Measurements from ENCODE around the gene DNASE2B. TPM values are rescaled to one million over a fixed set of nuclear protein-coding genes. Genes with fewer than 3 reads are reported as not detected.

The DNASE2B gene
- total and polyA plus RNA-seq, 4 experiments from 2014 or later: not detected

DNA sequence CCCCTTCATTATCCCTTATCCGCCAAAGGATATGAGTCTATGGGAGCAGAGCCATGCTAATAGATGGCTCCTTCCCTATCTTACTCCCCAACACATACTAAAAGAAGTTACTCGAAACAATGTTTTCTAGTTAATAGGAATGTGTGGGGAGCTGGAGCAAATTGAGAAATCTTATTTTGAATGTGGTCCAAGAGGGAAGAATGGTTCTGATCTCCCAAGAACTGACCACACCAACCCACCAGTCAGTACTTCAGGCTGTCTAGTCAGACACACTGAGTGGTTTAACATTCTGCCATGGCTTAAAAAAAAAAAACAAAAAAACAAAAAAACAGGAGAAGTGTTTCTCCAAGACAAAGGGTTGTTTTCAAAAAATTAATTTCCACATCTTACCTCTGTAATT is 31.5 kb upstream of the DNASE2B start:
- POLR2A ChIA-PET (ENCODE audit: partially characterized antibody): no interaction called here
- peaks cover 0 to 6% (median 2%) of the 10 kb centered on the region in 4 donors for H3K4me1 Mint-ChIP-seq
- no peak overlapping the region for H3K4me3 Mint-ChIP-seq
- H3K9me3 Mint-ChIP-seq: peaks cover 0 to 3% (median 0%) of the 10 kb centered on the region in 8 donors
- no peaks in the 10 kb centered on the region for H3K9me3 ChIP-seq (ENCODE audit: control insufficient read depth in 1 of 2, low read length in 2 of 2)
- H3K27ac Mint-ChIP-seq: no peak overlapping the region
- H3K27me3 Mint-ChIP-seq: no peaks in the 10 kb centered on the region
- no peak for DNase-seq
- no peak overlapping the region for H3K4me3 ChIP-seq (ENCODE audit: low read length in 2 of 2)
- H3K36me3 Mint-ChIP-seq: no peaks in the 10 kb centered on the region
- H3K36me3 ChIP-seq (ENCODE audit: insufficient read depth, low read length): no peaks in the 10 kb centered on the region
- no peaks in the 10 kb centered on the region for H3K27me3 ChIP-seq (ENCODE audit: insufficient read depth, low read length)
- intact Hi-C loops (cut with micrococcal nuclease): no loop called here
- CTCF ChIA-PET (ENCODE audit: partially characterized antibody): no interaction called here
- no peaks in the 10 kb centered on the region for H3K4me1 ChIP-seq (ENCODE audit: insufficient read depth, low read length)
- H3K27ac ChIP-seq (ENCODE audit: low read depth, low read length): no peak overlapping the region

DNA sequence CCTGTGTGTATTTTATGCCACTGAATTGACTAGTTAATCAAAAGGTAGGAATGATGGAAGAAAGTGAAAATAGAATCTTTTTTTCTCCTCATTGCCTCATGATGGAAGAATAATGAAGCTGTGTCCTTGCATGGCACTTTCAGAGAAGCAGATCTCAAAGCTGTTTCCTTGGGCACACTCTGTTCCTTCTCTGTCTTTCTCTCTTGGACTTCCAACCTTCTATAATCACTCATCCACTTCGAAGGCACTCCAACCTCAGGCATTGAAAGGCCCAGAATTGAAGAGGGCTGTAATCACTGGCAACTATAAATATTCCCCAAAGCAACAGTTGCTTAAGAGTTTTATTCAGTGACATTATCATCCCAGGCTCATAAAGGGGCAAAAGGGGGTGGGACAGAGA is 31.1 kb upstream of the DNASE2B start:
- H3K9me3 Mint-ChIP-seq: peaks cover 0 to 3% (median 0%) of the 10 kb centered on the region in 8 donors
- no peak overlapping the region for H3K4me3 Mint-ChIP-seq
- peaks cover 0 to 6% (median 2%) of the 10 kb centered on the region in 4 donors for H3K4me1 Mint-ChIP-seq
- H3K27me3 Mint-ChIP-seq: no peaks in the 10 kb centered on the region
- H3K4me1 ChIP-seq (ENCODE audit: insufficient read depth, low read length): no peaks in the 10 kb centered on the region
- DNase-seq: no peak
- intact Hi-C loops (cut with micrococcal nuclease): no loop called here
- H3K36me3 Mint-ChIP-seq: no peaks in the 10 kb centered on the region
- POLR2A ChIA-PET (ENCODE audit: partially characterized antibody): no interaction called here
- H3K27ac Mint-ChIP-seq: no peak overlapping the region
- H3K9me3 ChIP-seq (ENCODE audit: control insufficient read depth in 1 of 2, low read length in 2 of 2): no peaks in the 10 kb centered on the region
- no peak overlapping the region for H3K4me3 ChIP-seq (ENCODE audit: low read length in 2 of 2)
- H3K27ac ChIP-seq (ENCODE audit: low read depth, low read length): no peak overlapping the region
- CTCF ChIA-PET (ENCODE audit: partially characterized antibody): no interaction called here
- H3K27me3 ChIP-seq (ENCODE audit: insufficient read depth, low read length): no peaks in the 10 kb centered on the region
- no peaks in the 10 kb centered on the region for H3K36me3 ChIP-seq (ENCODE audit: insufficient read depth, low read length)

- H3K9me3 Mint-ChIP-seq: peaks cover 0 to 3% (median 0%) of the 10 kb centered on the region in 8 donors
- H3K4me1 Mint-ChIP-seq: peaks cover 0 to 2% (median 0%) of the 10 kb centered on the region in 4 donors
- no peaks in the 10 kb centered on the region for H3K4me1 ChIP-seq (ENCODE audit: insufficient read depth, low read length)
- POLR2A ChIA-PET (ENCODE audit: partially characterized antibody): no interaction called here
- no peak for DNase-seq
- no peaks in the 10 kb centered on the region for H3K36me3 ChIP-seq (ENCODE audit: insufficient read depth, low read length)
- H3K4me3 ChIP-seq (ENCODE audit: low read length in 2 of 2): no peak overlapping the region
- no peaks in the 10 kb centered on the region for H3K27me3 Mint-ChIP-seq
- no peaks in the 10 kb centered on the region for H3K9me3 ChIP-seq (ENCODE audit: control insufficient read depth in 1 of 2, low read length in 2 of 2)
- no peaks in the 10 kb centered on the region for H3K36me3 Mint-ChIP-seq
- intact Hi-C loops (cut with micrococcal nuclease): no loop called here
- H3K27ac Mint-ChIP-seq: no peak overlapping the region
- no peak overlapping the region for H3K27ac ChIP-seq (ENCODE audit: low read depth, low read length)
- H3K27me3 ChIP-seq (ENCODE audit: insufficient read depth, low read length): no peaks in the 10 kb centered on the region
- CTCF ChIA-PET (ENCODE audit: partially characterized antibody): no interaction called here
- H3K4me3 Mint-ChIP-seq: no peak overlapping the region
These were observed 29.8 kb upstream of the DNASE2B start for GRCh38 chr1:84368441-84368840.

DNA sequence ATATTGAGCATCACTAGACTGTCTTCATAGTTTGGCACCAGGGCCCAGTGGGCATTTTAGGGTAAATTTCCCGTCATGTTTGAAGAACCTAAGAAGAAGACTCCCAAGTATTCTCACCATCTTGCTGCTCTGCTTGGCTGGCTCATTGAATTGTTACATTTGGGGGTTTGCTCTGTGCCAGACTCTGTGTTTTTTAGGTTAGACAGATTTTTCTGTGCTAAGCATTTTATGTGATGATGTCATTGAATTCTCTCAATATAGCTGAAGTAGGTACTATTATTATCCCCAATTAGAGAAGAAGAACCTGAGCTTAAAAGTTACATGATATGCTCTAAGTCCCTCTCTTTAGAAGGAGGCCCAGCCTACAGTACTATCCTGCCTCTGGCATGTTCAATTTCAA is 28.0 kb upstream of the DNASE2B start:
- Histone ChIP-seq H3K27ac (ENCODE audit: low read depth, low read length) (no peak overlapping the region), H3K36me3 (ENCODE audit: insufficient read depth, low read length) (no peaks in the 10 kb centered on the region), H3K9me3 (ENCODE audit: control insufficient read depth in 1 of 2, low read length in 2 of 2) (no peaks in the 10 kb centered on the region), H3K4me1 (ENCODE audit: insufficient read depth, low read length) (no peaks in the 10 kb centered on the region), H3K27me3 (ENCODE audit: insufficient read depth, low read length) (no peaks in the 10 kb centered on the region), H3K4me3 (ENCODE audit: low read length in 2 of 2) (no peak overlapping the region)
- H3K9me3 Mint-ChIP-seq: peaks cover 0 to 3% (median 0%) of the 10 kb centered on the region in 8 donors
- no peaks in the 10 kb centered on the region for H3K36me3 Mint-ChIP-seq
- POLR2A ChIA-PET (ENCODE audit: partially characterized antibody): no interaction called here
- CTCF ChIA-PET (ENCODE audit: partially characterized antibody): no interaction called here
- no peak overlapping the region for H3K27ac Mint-ChIP-seq
- H3K4me3 Mint-ChIP-seq: no peak overlapping the region
- H3K4me1 Mint-ChIP-seq: no peaks in the 10 kb centered on the region
- no peak for DNase-seq
- H3K27me3 Mint-ChIP-seq: peaks cover 0 to 2% of the 10 kb centered on the region in 2 donors
- intact Hi-C loops (cut with micrococcal nuclease): no loop called here

GRCh38 chr1:84370831-84371394 is 27.4 kb upstream of the DNASE2B start:
- Histone ChIP-seq H3K4me3 (ENCODE audit: low read length in 2 of 2) (no peak overlapping the region), H3K36me3 (ENCODE audit: insufficient read depth, low read length) (no peaks in the 10 kb centered on the region), H3K4me1 (ENCODE audit: insufficient read depth, low read length) (no peaks in the 10 kb centered on the region), H3K27me3 (ENCODE audit: insufficient read depth, low read length) (no peaks in the 10 kb centered on the region), H3K27ac (ENCODE audit: low read depth, low read length) (no peak overlapping the region), H3K9me3 (ENCODE audit: control insufficient read depth in 1 of 2, low read length in 2 of 2) (no peaks in the 10 kb centered on the region)
- no peaks in the 10 kb centered on the region for H3K4me1 Mint-ChIP-seq
- no peak overlapping the region for H3K4me3 Mint-ChIP-seq
- peaks cover 0 to 3% (median 0%) of the 10 kb centered on the region in 8 donors for H3K9me3 Mint-ChIP-seq
- intact Hi-C loops (cut with micrococcal nuclease): no loop called here
- no peak overlapping the region for H3K27ac Mint-ChIP-seq
- H3K27me3 Mint-ChIP-seq: peaks cover 0 to 2% of the 10 kb centered on the region in 2 donors
- CTCF ChIA-PET (ENCODE audit: partially characterized antibody): no interaction called here
- DNase-seq: no peak
- POLR2A ChIA-PET (ENCODE audit: partially characterized antibody): no interaction called here
- no peaks in the 10 kb centered on the region for H3K36me3 Mint-ChIP-seq

DNA sequence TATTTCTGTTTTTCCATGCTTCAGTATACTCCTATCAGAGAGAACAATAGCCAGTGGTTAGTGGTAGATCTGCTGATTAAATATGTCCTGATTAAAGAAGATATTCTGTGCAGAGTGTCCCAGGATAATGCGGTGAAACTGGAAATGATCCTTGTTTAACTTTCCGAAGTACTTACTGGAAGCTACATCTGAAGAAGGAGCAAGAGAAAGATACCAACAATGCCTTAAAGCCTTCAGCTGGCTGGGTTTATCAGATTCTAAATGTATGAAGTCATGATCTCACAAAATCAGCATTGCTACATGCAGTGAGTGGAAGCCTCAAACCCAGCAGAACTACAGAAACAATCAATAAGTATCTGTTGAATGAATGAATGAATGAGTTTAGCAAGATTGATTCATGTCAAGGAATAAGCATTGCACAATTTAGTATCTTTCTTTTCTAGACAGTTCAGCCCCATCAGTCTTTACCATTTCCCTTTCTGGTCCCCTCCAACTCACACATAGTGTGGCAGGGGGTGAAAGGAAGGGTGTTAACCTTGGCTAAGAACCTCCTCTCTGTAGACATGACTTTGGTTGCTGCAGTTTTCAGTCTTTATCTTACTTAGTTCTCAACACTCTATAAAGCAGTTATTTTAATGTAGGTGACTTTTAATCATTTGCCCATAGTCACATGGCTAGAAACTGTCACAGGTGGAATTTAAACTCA is 24.7 kb upstream of the DNASE2B start:
- Histone ChIP-seq H3K4me3 (ENCODE audit: low read length in 2 of 2) (no peak overlapping the region), H3K4me1 (ENCODE audit: insufficient read depth, low read length) (no peaks in the 10 kb centered on the region), H3K27ac (ENCODE audit: low read depth, low read length) (no peak overlapping the region), H3K27me3 (ENCODE audit: insufficient read depth, low read length) (no peaks in the 10 kb centered on the region), H3K9me3 (ENCODE audit: control insufficient read depth in 1 of 2, low read length in 2 of 2) (no peaks in the 10 kb centered on the region), H3K36me3 (ENCODE audit: insufficient read depth, low read length) (no peaks in the 10 kb centered on the region)
- POLR2A ChIA-PET (ENCODE audit: partially characterized antibody): no interaction called here
- Mint-ChIP-seq H3K9me3 (peaks cover 0 to 3% (median 0%) of the 10 kb centered on the region in 8 donors), H3K36me3 (no peaks in the 10 kb centered on the region), H3K4me3 (no peak overlapping the region), H3K27me3 (peaks cover 0 to 3% of the 10 kb centered on the region in 2 donors), H3K4me1 (no peaks in the 10 kb centered on the region), H3K27ac (no peak overlapping the region)
- CTCF ChIA-PET (ENCODE audit: partially characterized antibody): no interaction called here
- intact Hi-C loops (cut with micrococcal nuclease): no loop called here
- no peak for DNase-seq

GRCh38 chr1:84374991-84375696 is 23.1 kb upstream of the DNASE2B start:
- Mint-ChIP-seq H3K27me3 (peaks cover 0 to 3% of the 10 kb centered on the region in 2 donors), H3K4me3 (no peak overlapping the region), H3K27ac (no peak overlapping the region), H3K4me1 (no peaks in the 10 kb centered on the region), H3K36me3 (no peaks in the 10 kb centered on the region), H3K9me3 (peaks cover 0 to under 1% (median 0%) of the 10 kb centered on the region in 8 donors)
- H3K36me3 ChIP-seq (ENCODE audit: insufficient read depth, low read length): no peaks in the 10 kb centered on the region
- no peaks in the 10 kb centered on the region for H3K27me3 ChIP-seq (ENCODE audit: insufficient read depth, low read length)
- intact Hi-C loops (cut with micrococcal nuclease): no loop called here
- DNase-seq: no peak
- POLR2A ChIA-PET (ENCODE audit: partially characterized antibody): no interaction called here
- H3K4me3 ChIP-seq (ENCODE audit: low read length in 2 of 2): no peak overlapping the region
- no peaks in the 10 kb centered on the region for H3K9me3 ChIP-seq (ENCODE audit: control insufficient read depth in 1 of 2, low read length in 2 of 2)
- no peaks in the 10 kb centered on the region for H3K4me1 ChIP-seq (ENCODE audit: insufficient read depth, low read length)
- H3K27ac ChIP-seq (ENCODE audit: low read depth, low read length): no peak overlapping the region
- CTCF ChIA-PET (ENCODE audit: partially characterized antibody): no interaction called here

All from CD4-positive, alpha-beta memory T cell (primary cell).